Mucosa of descending colon (tissue), 3 donors: ENCODE results near the gene FAM107B. TPM values are rescaled to one million over a fixed set of nuclear protein-coding genes. Genes with fewer than 3 reads are reported as not detected.

Source experiments
- ATAC-seq: fragments of 200-7000 bp; cut with Tn5 transposase; one replicate; pipeline ENCODE4 v1.9.1; 2020; ENCODE audit warnings: mild to moderate bottlenecking, moderate library complexity
- DNase-seq, 3 donors: peaks; one replicate each; pipeline ENCODE4 v3.0.0-alpha.2; 2020
- H3K36me3 ChIP-seq: fragments of 200-600 bp; one replicate; pipeline ENCODE4 v1.8.0; 2021; ENCODE audit warnings: low read depth, mild to moderate bottlenecking
- H3K4me1 ChIP-seq: fragments of 200-600 bp; one replicate; pipeline ENCODE4 v1.8.0; 2021; ENCODE audit warnings: low read depth, mild to moderate bottlenecking
- H3K4me3 ChIP-seq: fragments of 200-600 bp; one replicate; pipeline ENCODE4 v1.8.0; 2021; ENCODE audit warnings: mild to moderate bottlenecking
- H3K9me3 ChIP-seq: fragments of 200-600 bp; one replicate; pipeline ENCODE4 v1.8.0; 2021; ENCODE audit warnings: mild to moderate bottlenecking
- intact Hi-C, 2 donors: fragments of 100-400 bp; cut with DNase I in 1 of 2; cut with micrococcal nuclease in 1 of 2; formaldehyde crosslinking; loops; one replicate each; pipeline versions ENCODE4 v1.11.0 to v1.11.1; 2022; cut with DNase I, micrococcal nuclease
- total RNA-seq, 3 donors: library from RNA; stranded (reverse); fragmentation: NEBNext Ultra II Directional in 2 of 3; extraction: Animal tissue kit (Norgen Biotek cat#: 25700) in 2 of 3; gene quantifications; one replicate each; pipeline versions ENCODE4 v1.2.1 to v1.2.4, GENCODE V29; 2021 to 2023
- TF ChIP-seq, protein P1 (sequence below): fragments of 200-600 bp; IDR thresholded peaks from one replicate; pipeline ENCODE4 v1.8.0; 2022; ENCODE audit warnings: antibody characterized with exemption, mild to moderate bottlenecking
- donor health status: DM: no; HTN: no; CAD: no; lungs with moderate emphysema.
- donor health status: DM: no; HTN: no; CAD: no.
- donor health status: DM: no; HTN: yes; CAD: no.

FAM107B gene
- total RNA-seq, 3 donors from 2014 or later: 45.6 to 77.7 (median 76.9) TPM

- Histone ChIP-seq H3K4me1 (peaks cover 19% of the 10 kb centered on the region), H3K36me3 (no peaks in the 10 kb centered on the region), H3K9me3 (no peaks in the 10 kb centered on the region), H3K4me3 (no peak overlapping the region)
- TF ChIP-seq, protein P1, sequence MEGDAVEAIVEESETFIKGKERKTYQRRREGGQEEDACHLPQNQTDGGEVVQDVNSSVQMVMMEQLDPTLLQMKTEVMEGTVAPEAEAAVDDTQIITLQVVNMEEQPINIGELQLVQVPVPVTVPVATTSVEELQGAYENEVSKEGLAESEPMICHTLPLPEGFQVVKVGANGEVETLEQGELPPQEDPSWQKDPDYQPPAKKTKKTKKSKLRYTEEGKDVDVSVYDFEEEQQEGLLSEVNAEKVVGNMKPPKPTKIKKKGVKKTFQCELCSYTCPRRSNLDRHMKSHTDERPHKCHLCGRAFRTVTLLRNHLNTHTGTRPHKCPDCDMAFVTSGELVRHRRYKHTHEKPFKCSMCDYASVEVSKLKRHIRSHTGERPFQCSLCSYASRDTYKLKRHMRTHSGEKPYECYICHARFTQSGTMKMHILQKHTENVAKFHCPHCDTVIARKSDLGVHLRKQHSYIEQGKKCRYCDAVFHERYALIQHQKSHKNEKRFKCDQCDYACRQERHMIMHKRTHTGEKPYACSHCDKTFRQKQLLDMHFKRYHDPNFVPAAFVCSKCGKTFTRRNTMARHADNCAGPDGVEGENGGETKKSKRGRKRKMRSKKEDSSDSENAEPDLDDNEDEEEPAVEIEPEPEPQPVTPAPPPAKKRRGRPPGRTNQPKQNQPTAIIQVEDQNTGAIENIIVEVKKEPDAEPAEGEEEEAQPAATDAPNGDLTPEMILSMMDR: peak; percentile 52
- DNase-seq: peak; percentile 74 to 93 (median 85)
- peak; percentile 66 for ATAC-seq
- intact Hi-C loops: loop anchor here (5.0 to 10.0 kb wide), 2 partner anchors 286 to 288 kb away; no protein-coding TSS in a partner anchor
Observed at GRCh38 chr10:14536241-14537213, 238.2 kb downstream of the FAM107B start.

- H3K9me3 ChIP-seq: no peaks in the 10 kb centered on the region
- no peak overlapping the region for H3K4me3 ChIP-seq
- intact Hi-C loops: loop anchor here (5.0 to 10.0 kb wide), 2 partner anchors 287 to 289 kb away; no protein-coding TSS in a partner anchor
- TF ChIP-seq, protein P1: no peak
- DNase-seq (peak in 1 of 3 donors; percentile 39), ATAC-seq (no peak)
- H3K4me1 ChIP-seq: peaks cover 23% of the 10 kb centered on the region
- H3K36me3 ChIP-seq: no peaks in the 10 kb centered on the region
Observed at GRCh38 chr10:14535457-14536130, 239.1 kb downstream of the FAM107B start.

DNA sequence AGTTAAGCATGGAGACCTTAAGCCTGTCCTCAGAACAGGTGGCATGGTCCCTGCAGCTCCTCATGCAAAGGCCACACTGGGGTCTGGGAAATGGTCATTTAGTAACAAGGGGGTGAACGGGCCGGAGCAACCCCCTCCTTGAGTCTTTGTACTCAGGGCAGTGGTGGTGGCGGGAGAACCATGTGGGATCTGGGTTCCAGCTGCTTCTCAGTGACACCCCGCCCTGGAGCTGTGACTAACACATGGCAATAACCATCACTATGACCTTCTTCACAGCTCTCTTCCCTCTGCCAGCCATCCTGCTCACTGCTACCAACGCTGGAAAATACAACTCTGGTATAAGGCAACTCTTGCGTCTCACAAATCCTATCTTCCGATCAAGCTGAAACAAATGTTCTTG is 240.5 kb downstream of the FAM107B start:
- Histone ChIP-seq H3K9me3 (no peaks in the 10 kb centered on the region), H3K36me3 (no peaks in the 10 kb centered on the region), H3K4me1 (peaks cover 28% of the 10 kb centered on the region), H3K4me3 (no peak overlapping the region)
- DNase-seq (peak in 1 of 3 donors; percentile 39), ATAC-seq (peak; percentile 42)
- TF ChIP-seq, protein P1: no peak
- intact Hi-C loops: loop anchor here in 1 of 2 donors (10.0 kb wide), 1 partner anchor 291 kb away; no protein-coding TSS in a partner anchor

- TF ChIP-seq, protein P1: no peak
- Histone ChIP-seq H3K36me3 (no peaks in the 10 kb centered on the region), H3K4me1 (peaks cover 30% of the 10 kb centered on the region), H3K4me3 (no peak overlapping the region), H3K9me3 (no peaks in the 10 kb centered on the region)
- DNase-seq: no peak
- peak; percentile 8 for ATAC-seq
- intact Hi-C loops: loop anchor here in 1 of 2 donors (10.0 kb wide), 1 partner anchor 292 kb away; no protein-coding TSS in a partner anchor
Observed at GRCh38 chr10:14533295-14533694, 241.4 kb downstream of the FAM107B start.

DNA sequence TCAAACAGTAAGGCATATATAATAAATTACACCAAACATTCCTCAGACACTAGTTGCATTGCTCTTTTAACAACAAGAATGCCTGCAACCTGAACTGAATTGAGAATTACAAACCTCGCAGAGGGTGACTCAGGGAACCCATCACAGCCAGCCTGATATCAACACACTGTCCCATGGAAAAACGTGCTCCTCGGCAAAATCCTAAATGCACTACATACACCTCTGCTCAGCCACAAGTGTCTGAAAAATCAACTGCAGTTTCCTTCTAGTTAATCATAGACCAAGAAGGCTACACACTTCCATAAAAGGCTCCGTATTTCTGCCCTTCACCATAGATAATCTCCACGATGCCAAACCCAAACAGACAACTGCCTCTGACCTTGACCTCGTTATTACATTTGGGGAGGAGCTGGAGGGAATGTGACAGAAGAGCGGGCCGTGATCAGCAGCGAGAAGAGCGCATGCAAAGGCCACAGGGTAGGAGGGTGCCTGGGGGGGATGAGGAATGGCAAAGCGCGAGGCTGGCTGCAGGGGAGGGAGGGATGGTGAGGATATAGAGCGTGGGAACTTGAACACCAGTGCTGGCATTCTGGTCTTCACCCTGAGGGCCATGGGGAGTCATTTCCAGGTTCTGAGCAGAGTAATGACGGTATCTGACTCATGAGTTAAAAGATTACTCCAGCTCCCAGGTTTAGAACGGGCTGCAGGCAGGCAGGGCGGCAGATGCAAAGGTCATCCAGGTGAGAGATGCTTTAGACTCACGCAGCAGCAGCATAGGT is 242.0 kb downstream of the FAM107B start:
- TF ChIP-seq, protein P1: no peak
- no peaks in the 10 kb centered on the region for H3K9me3 ChIP-seq
- peaks cover 33% of the 10 kb centered on the region for H3K4me1 ChIP-seq
- intact Hi-C loops: loop anchor here in 1 of 2 donors (10.0 kb wide), 1 partner anchor 292 kb away; no protein-coding TSS in a partner anchor
- no peaks in the 10 kb centered on the region for H3K36me3 ChIP-seq
- peak; percentile 65 to 67 (median 66) for DNase-seq
- H3K4me3 ChIP-seq: no peak overlapping the region
- peak; percentile 84 for ATAC-seq
